Measurements from ENCODE around the gene EPAS1. TPM values are rescaled to one million over a fixed set of nuclear protein-coding genes. Genes with fewer than 3 reads are reported as not detected.

Gene EPAS1
- total RNA-seq, 1 experiment from 2014 or later = 146 TPM

GRCh38 chr2:46275995-46276394 is 21.2 kb upstream of the EPAS1 start:
- no peak for DNase-seq (ENCODE audit: unreplicated experiment)
- no peak overlapping the region for H3K4me3 Mint-ChIP-seq (ENCODE audit: unreplicated experiment)
- BruUV-seq (replicated peaks) = no TSS peak
- H3K36me3 Mint-ChIP-seq (ENCODE audit: insufficient read depth, unreplicated experiment) = peaks cover 4% of the 10 kb centered on the region
- intact Hi-C loops (cut with micrococcal nuclease) = no loop called here
- H3K27ac Mint-ChIP-seq (ENCODE audit: low read depth, unreplicated experiment) = no peak overlapping the region
- ChIA-PET CTCF (interaction anchor here (0.7 to 1.2 kb wide), 3 partner anchors 29 to 213 kb away, joined by 3 to 5 read pairs (median 3); no protein-coding TSS in a partner anchor), POLR2A (no interaction called here)
- TF ChIP-seq, protein P1, sequence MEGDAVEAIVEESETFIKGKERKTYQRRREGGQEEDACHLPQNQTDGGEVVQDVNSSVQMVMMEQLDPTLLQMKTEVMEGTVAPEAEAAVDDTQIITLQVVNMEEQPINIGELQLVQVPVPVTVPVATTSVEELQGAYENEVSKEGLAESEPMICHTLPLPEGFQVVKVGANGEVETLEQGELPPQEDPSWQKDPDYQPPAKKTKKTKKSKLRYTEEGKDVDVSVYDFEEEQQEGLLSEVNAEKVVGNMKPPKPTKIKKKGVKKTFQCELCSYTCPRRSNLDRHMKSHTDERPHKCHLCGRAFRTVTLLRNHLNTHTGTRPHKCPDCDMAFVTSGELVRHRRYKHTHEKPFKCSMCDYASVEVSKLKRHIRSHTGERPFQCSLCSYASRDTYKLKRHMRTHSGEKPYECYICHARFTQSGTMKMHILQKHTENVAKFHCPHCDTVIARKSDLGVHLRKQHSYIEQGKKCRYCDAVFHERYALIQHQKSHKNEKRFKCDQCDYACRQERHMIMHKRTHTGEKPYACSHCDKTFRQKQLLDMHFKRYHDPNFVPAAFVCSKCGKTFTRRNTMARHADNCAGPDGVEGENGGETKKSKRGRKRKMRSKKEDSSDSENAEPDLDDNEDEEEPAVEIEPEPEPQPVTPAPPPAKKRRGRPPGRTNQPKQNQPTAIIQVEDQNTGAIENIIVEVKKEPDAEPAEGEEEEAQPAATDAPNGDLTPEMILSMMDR (IDR thresholded peaks at IDR 0.05; ENCODE audit: unreplicated experiment) = no peak
- H3K27me3 Mint-ChIP-seq (ENCODE audit: insufficient read depth, unreplicated experiment) = no peaks in the 10 kb centered on the region
- H3K4me1 Mint-ChIP-seq (ENCODE audit: insufficient read depth, unreplicated experiment) = peaks cover 8% of the 10 kb centered on the region
- no peaks in the 10 kb centered on the region for H3K9me3 Mint-ChIP-seq (ENCODE audit: unreplicated experiment)

- intact Hi-C loops (cut with micrococcal nuclease) = no loop called here
- Mint-ChIP-seq H3K36me3 (ENCODE audit: insufficient read depth, unreplicated experiment) (peaks cover 4% of the 10 kb centered on the region), H3K4me1 (ENCODE audit: insufficient read depth, unreplicated experiment) (peaks cover 8% of the 10 kb centered on the region), H3K4me3 (ENCODE audit: unreplicated experiment) (no peak overlapping the region), H3K9me3 (ENCODE audit: unreplicated experiment) (no peaks in the 10 kb centered on the region), H3K27me3 (ENCODE audit: insufficient read depth, unreplicated experiment) (no peaks in the 10 kb centered on the region), H3K27ac (ENCODE audit: low read depth, unreplicated experiment) (no peak overlapping the region)
- CTCF ChIA-PET = interaction anchor here (0.7 to 1.0 kb wide), 4 partner anchors 105 to 264 kb away, joined by 3 read pairs; no protein-coding TSS in a partner anchor
- TF ChIP-seq, protein P1 (IDR thresholded peaks at IDR 0.05; ENCODE audit: unreplicated experiment) = no peak
- POLR2A ChIA-PET = interaction anchor here (0.6 kb wide), 1 partner anchor 217 kb away, joined by 3 read pairs; no protein-coding TSS in a partner anchor
- DNase-seq (ENCODE audit: unreplicated experiment) = peak; percentile 7
- BruUV-seq (replicated peaks) = no TSS peak
Measured at GRCh38 chr2:46276642-46277041, 20.6 kb upstream of the EPAS1 start.

- intact Hi-C loops (cut with micrococcal nuclease) = no loop called here
- Mint-ChIP-seq H3K36me3 (ENCODE audit: insufficient read depth, unreplicated experiment) (peaks cover 4% of the 10 kb centered on the region), H3K4me1 (ENCODE audit: insufficient read depth, unreplicated experiment) (peaks cover 8% of the 10 kb centered on the region), H3K27me3 (ENCODE audit: insufficient read depth, unreplicated experiment) (no peaks in the 10 kb centered on the region), H3K27ac (ENCODE audit: low read depth, unreplicated experiment) (no peak overlapping the region), H3K4me3 (ENCODE audit: unreplicated experiment) (no peak overlapping the region), H3K9me3 (ENCODE audit: unreplicated experiment) (no peaks in the 10 kb centered on the region)
- TF ChIP-seq, protein P1 (IDR thresholded peaks at IDR 0.05; ENCODE audit: unreplicated experiment) = no peak
- peak; percentile 63 for DNase-seq (ENCODE audit: unreplicated experiment)
- POLR2A ChIA-PET = no interaction called here
- CTCF ChIA-PET = interaction anchor here (0.8 to 1.3 kb wide), 3 partner anchors 215 to 265 kb away, joined by 3 to 6 read pairs (median 3); no protein-coding TSS in a partner anchor
- BruUV-seq (replicated peaks) = no TSS peak
Measured at GRCh38 chr2:46277431-46278190, 19.6 kb upstream of the EPAS1 start.

GRCh38 chr2:46278952-46279351 is 18.3 kb upstream of the EPAS1 start:
- Mint-ChIP-seq H3K4me1 (ENCODE audit: insufficient read depth, unreplicated experiment) (peaks cover 8% of the 10 kb centered on the region), H3K9me3 (ENCODE audit: unreplicated experiment) (no peaks in the 10 kb centered on the region), H3K4me3 (ENCODE audit: unreplicated experiment) (no peak overlapping the region), H3K27me3 (ENCODE audit: insufficient read depth, unreplicated experiment) (no peaks in the 10 kb centered on the region), H3K27ac (ENCODE audit: low read depth, unreplicated experiment) (no peak overlapping the region), H3K36me3 (ENCODE audit: insufficient read depth, unreplicated experiment) (peaks cover 4% of the 10 kb centered on the region)
- POLR2A ChIA-PET = interaction anchor here (1.2 kb wide), 1 partner anchor 20 kb away, joined by 3 read pairs; no protein-coding TSS in a partner anchor
- CTCF ChIA-PET = interaction anchor here (0.6 to 1.3 kb wide), 4 partner anchors 14 to 216 kb away, joined by 3 to 6 read pairs (median 3); no protein-coding TSS in a partner anchor
- TF ChIP-seq, protein P1 (IDR thresholded peaks at IDR 0.05; ENCODE audit: unreplicated experiment) = no peak
- no TSS peak for BruUV-seq (replicated peaks)
- no peak for DNase-seq (ENCODE audit: unreplicated experiment)
- intact Hi-C loops (cut with micrococcal nuclease) = no loop called here
